K562 (cell line): ENCODE data around the gene SLC25A29. TPM values are rescaled to one million over a fixed set of nuclear protein-coding genes. Genes with fewer than 3 reads are reported as not detected.

ENCODE experiments used
- CREM ChIP-seq: IDR thresholded peaks from 2 replicates; pipeline ENCODE4 v1.6.1; 2014; ENCODE audit warnings: antibody characterized with exemption, low read depth
- E4F1 ChIP-seq: fragments of 250-450 bp; sonication (Bioruptor Pico); IDR thresholded peaks from 2 replicates; pipeline ENCODE4 v1.5.0; 2021; ENCODE audit warnings: mild to moderate bottlenecking, borderline replicate concordance
- HMBOX1 ChIP-seq: sonication (generic); IDR thresholded peaks from 2 replicates; pipeline ENCODE4 v1.6.1; 2016
- HMGXB4 ChIP-seq: sonication (generic); formaldehyde crosslinking; IDR thresholded peaks from 2 replicates; pipeline ENCODE4 v1.8.1; 2023; ENCODE audit warnings: mild to moderate bottlenecking, missing genetic modification reagents
- MBD1 ChIP-seq: fragments of 250-450 bp; sonication (Bioruptor Pico); IDR thresholded peaks from 2 replicates; pipeline ENCODE4 v1.8.0; 2022; ENCODE audit warnings: inconsistent platforms
- MED1 ChIP-seq: sonication (generic); formaldehyde crosslinking; IDR thresholded peaks from 2 replicates; pipeline ENCODE4 v1.8.1; 2023; ENCODE audit warnings: missing genetic modification reagents, borderline replicate concordance
- NKRF ChIP-seq: fragments of 450-650 bp; IDR thresholded peaks from 2 replicates; pipeline ENCODE4 v1.6.1; 2016; ENCODE audit warnings: borderline replicate concordance
- PKNOX1 ChIP-seq: fragments of 450-650 bp; IDR thresholded peaks from 2 replicates; pipeline ENCODE4 v1.6.1; 2016
- POLR2B ChIP-seq: fragments of 450-650 bp; IDR thresholded peaks from 2 replicates; pipeline ENCODE4 v1.6.1; 2018; ENCODE audit warnings: low read depth; ENCODE audit not compliant: partially characterized antibody
- RAD21 ChIP-seq, 2 experiments: fragments of 250-450 bp in 1 of 2; fragments of 450-650 bp in 1 of 2; sonication (Bioruptor Pico) in 1 of 2; formaldehyde crosslinking in 1 of 2; IDR thresholded peaks in 1 of 2; conservative IDR thresholded peaks in 1 of 2; 2 replicates each; pipeline versions ENCODE4 v1.4.0 to v1.8.0; 2020 to 2022; ENCODE audit warnings: mild to moderate bottlenecking in 2 of 2, moderate library complexity in 1 of 2
- RFX7 ChIP-seq: fragments of 250-450 bp; sonication (Bioruptor Pico); IDR thresholded peaks from 2 replicates; pipeline ENCODE4 v1.5.1; 2021; ENCODE audit warnings: mild to moderate bottlenecking
- SAP30 ChIP-seq: fragments of 200-600 bp; sonication (generic); IDR thresholded peaks from 2 replicates; pipeline ENCODE4 v1.6.1; 2012; ENCODE audit warnings: borderline replicate concordance, low read depth, mild to moderate bottlenecking, moderate library complexity, low read length, control low read depth, inconsistent platforms; ENCODE audit not compliant: insufficient read depth, poor library complexity, severe bottlenecking
- SMARCA5 ChIP-seq: fragments of 450-650 bp; IDR thresholded peaks from 2 replicates; pipeline ENCODE4 v1.6.1; 2016
- SOX6 ChIP-seq: fragments of 450-650 bp; IDR thresholded peaks from 2 replicates; pipeline ENCODE4 v1.6.1; 2014; ENCODE audit warnings: mild to moderate bottlenecking
- polyA plus RNA-seq, 8 experiments: library from polyadenylated mRNA; depleted of rRNA in 4 of 8; stranded (reverse) in 5 of 8; unstranded in 3 of 8; fragments of >200 nt; fragmentation: Nextera tagmentation in 2 of 8; fragmentation: Illumina TruSeq in 1 of 8; extraction: Ambion mirVana in 2 of 8; extraction: Trizol in 1 of 8; gene quantifications; 2 replicates each; pipeline versions ENCODE4 v1.2.1 to v1.2.3, GENCODE V29; 2011 to 2014; ENCODE audit warnings: inconsistent platforms in 1 of 8, missing spikeins in 1 of 8
- total RNA-seq, 7 experiments: library from RNA; depleted of rRNA in 6 of 7; stranded (reverse); fragments of >200 nt in 6 of 7; fragmentation: Illumina TruSeq in 2 of 7; extraction: Trizol in 2 of 7; gene quantifications; 2 replicates each; pipeline versions ENCODE4 v1.2.1 to v1.2.3, GENCODE V29; 2011 to 2021; ENCODE audit warnings: low replicate concordance in 1 of 7

The SLC25A29 gene
- total and polyA plus RNA-seq, 9 of the 15 experiments (the other 6 are each of a cell fraction or from before 2014, with no cell fraction given), result 0.07 to 17.5 (median 4.8) TPM

DNA sequence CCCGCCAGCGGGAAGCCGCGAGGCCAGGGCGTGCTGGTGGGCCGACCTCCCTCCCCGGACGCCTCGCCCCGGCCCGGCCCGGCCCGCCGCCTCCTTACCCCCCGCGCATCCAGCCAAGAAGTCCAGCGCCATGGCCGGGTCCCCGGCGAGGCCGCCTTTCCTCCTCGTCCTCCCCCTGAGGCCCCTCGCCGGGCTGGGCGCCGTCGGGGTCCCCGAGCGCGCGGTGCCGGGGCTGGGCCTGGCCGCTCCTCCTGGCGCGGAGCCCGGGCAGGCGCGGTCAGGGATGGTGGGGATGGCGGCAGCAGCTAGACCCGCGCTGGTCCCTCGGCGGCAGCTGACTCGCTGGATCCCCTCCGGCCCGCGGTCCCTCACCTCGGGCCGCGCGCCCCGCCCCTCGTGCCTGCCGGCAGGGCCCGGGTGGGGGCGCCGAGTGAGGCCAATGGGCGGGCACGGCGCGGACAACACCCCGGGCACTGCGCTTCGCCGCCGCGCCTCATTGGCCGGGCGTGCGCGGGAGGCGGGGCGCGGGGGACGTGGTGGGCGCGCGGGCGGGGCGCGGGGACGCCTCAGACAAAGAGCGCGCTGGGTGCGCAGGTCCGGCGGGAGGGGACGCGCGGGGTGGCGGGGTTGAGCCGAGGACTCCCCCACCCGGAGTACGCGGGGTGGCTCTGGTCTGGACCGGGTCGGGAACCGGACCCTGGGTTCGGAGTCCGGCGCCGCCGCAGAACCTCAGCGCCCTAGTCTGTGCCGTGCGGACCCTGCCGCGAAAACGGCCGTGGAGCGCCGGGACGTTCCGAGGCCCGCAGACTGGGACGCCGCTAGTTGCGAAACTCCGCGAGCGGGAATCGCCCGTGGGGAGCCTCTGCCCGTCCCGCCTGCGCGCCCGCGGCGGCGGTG lies at the start of gene SLC25A29 (continued):
- TF ChIP-seq MED1 (CRISPR knock-in tag), result no peak
- TF ChIP-seq SOX6, result no peak
- TF ChIP-seq SMARCA5, result no peak
- TF ChIP-seq RFX7 (CRISPR knock-in tag), result no peak
- no peak for TF ChIP-seq HMGXB4
- TF ChIP-seq RAD21 (CRISPR knock-in tag; conservative IDR thresholded peaks at IDR 0.05 in 1 of 2, IDR thresholded peaks at IDR 0.05 in 1 of 2), result no peak
- no peak for TF ChIP-seq HMBOX1
- no peak for TF ChIP-seq E4F1 (CRISPR knock-in tag)
- TF ChIP-seq POLR2B, result peak; percentile 21
- no peak for TF ChIP-seq SAP30
- 0 out of 2 replicates have a peak, but pooled peaks have one; percentile 40 for TF ChIP-seq CREM
- TF ChIP-seq MBD1, result no peak
- no peak for TF ChIP-seq NKRF
- no peak for TF ChIP-seq PKNOX1
